ENCODE results near the gene TBC1D2.

- TF ChIP-seq EZH2 (IDR thresholded peaks at IDR 0.05; ENCODE audit: low read length, missing control alignments): no peak
- TF ChIP-seq, protein P1, sequence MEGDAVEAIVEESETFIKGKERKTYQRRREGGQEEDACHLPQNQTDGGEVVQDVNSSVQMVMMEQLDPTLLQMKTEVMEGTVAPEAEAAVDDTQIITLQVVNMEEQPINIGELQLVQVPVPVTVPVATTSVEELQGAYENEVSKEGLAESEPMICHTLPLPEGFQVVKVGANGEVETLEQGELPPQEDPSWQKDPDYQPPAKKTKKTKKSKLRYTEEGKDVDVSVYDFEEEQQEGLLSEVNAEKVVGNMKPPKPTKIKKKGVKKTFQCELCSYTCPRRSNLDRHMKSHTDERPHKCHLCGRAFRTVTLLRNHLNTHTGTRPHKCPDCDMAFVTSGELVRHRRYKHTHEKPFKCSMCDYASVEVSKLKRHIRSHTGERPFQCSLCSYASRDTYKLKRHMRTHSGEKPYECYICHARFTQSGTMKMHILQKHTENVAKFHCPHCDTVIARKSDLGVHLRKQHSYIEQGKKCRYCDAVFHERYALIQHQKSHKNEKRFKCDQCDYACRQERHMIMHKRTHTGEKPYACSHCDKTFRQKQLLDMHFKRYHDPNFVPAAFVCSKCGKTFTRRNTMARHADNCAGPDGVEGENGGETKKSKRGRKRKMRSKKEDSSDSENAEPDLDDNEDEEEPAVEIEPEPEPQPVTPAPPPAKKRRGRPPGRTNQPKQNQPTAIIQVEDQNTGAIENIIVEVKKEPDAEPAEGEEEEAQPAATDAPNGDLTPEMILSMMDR (conservative IDR thresholded peaks at IDR 0.05 in 1 of 2, IDR thresholded peaks at IDR 0.05 in 1 of 2; ENCODE audit: low read depth in 1 of 2, low read length in 2 of 2): no peak
These were observed 53.2 kb downstream of the TBC1D2 start for GRCh38 chr9:98202252-98202651.

Measured in fibroblast of lung (primary cell).